SJCRH30 (cell line): ENCODE results near the gene SMAD3. TPM values are rescaled to one million over a fixed set of nuclear protein-coding genes. Genes with fewer than 3 reads are reported as not detected.

Experiments used
- DNase-seq, 2 experiments: peaks; one replicate each; pipeline ENCODE4 v3.0.0-alpha.2; 2015 to 2020
- H3K27ac ChIP-seq: fragments of 250-450 bp; sonication (Bioruptor Pico); 2 replicates; pipeline ENCODE4 v1.5.1; 2020; ENCODE audit warnings: mild to moderate bottlenecking, moderate library complexity
- H3K27me3 ChIP-seq: fragments of 250-450 bp; sonication (Bioruptor Pico); 2 replicates; pipeline ENCODE4 v1.5.1; 2020; ENCODE audit warnings: mild to moderate bottlenecking, moderate library complexity
- H3K36me3 ChIP-seq: fragments of 250-450 bp; sonication (Bioruptor Pico); 2 replicates; pipeline ENCODE4 v1.5.1; 2020; ENCODE audit warnings: mild to moderate bottlenecking, moderate library complexity
- H3K4me1 ChIP-seq: fragments of 250-450 bp; sonication (Bioruptor Pico); 2 replicates; pipeline ENCODE4 v1.5.1; 2020; ENCODE audit warnings: mild to moderate bottlenecking, moderate library complexity
- H3K4me3 ChIP-seq: fragments of 250-450 bp; sonication (Bioruptor Pico); 2 replicates; pipeline ENCODE4 v1.5.1; 2020; ENCODE audit warnings: mild to moderate bottlenecking, moderate library complexity
- H3K9me3 ChIP-seq: fragments of 250-450 bp; sonication (Bioruptor Pico); replicated peaks from 2 replicates; pipeline ENCODE4 v1.5.1; 2020; ENCODE audit warnings: mild to moderate bottlenecking, moderate library complexity
- total RNA-seq: library from RNA; depleted of rRNA; stranded (reverse); fragments of >200 nt; shearing (Covaris generic); gene quantifications from 2 replicates; pipeline ENCODE4 v1.2.3, GENCODE V29; 2014

The SMAD3 gene
- total RNA-seq, 1 experiment from 2014 or later, result 23.0 TPM

GRCh38 chr15:67076147-67076843 lies 10.9 kb downstream of the SMAD3 start:
- H3K36me3 ChIP-seq, result peaks cover 5% of the 10 kb centered on the region; the same call in 1 of the 2 replicates
- no peak for DNase-seq
- H3K9me3 ChIP-seq, result no peaks in the 10 kb centered on the region
- no peaks in the 10 kb centered on the region for H3K27me3 ChIP-seq
- H3K4me3 ChIP-seq, result no peak overlapping the region
- H3K27ac ChIP-seq, result no peak overlapping the region
- peaks cover 13% of the 10 kb centered on the region for H3K4me1 ChIP-seq

GRCh38 chr15:67077641-67078215 lies 12.3 kb downstream of the SMAD3 start:
- Histone ChIP-seq H3K4me1 (peaks cover 16% of the 10 kb centered on the region), H3K27ac (no peak overlapping the region), H3K36me3 (no peaks in the 10 kb centered on the region; the same call in 1 of the 2 replicates), H3K4me3 (no peak overlapping the region), H3K27me3 (no peaks in the 10 kb centered on the region), H3K9me3 (no peaks in the 10 kb centered on the region)
- no peak for DNase-seq

DNA sequence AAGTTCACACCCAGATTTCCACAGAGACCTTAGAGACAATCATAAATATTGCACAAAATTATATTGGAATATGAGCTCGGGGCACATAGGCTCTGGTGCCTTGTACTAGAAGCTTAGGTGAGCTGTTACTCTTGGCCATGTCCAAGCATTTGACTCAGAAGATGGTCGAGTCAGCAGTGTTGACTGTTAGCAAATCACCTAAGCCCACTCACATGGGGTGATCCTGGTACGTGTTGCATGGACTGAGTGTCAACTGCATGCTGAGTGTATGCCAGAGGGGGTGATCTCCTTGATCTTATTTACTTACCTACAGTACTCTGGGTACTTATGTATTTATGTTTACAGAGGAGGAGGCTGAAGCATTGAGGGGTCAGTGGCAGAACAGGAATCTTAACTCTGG lies 14.0 kb downstream of the SMAD3 start:
- Histone ChIP-seq H3K27ac (no peak overlapping the region), H3K4me1 (peaks cover 18% of the 10 kb centered on the region), H3K36me3 (peaks cover 4% of the 10 kb centered on the region), H3K4me3 (no peak overlapping the region), H3K27me3 (no peaks in the 10 kb centered on the region), H3K9me3 (no peaks in the 10 kb centered on the region)
- DNase-seq, result no peak

GRCh38 chr15:67080118-67080899 lies 14.9 kb downstream of the SMAD3 start:
- Histone ChIP-seq H3K27me3 (no peaks in the 10 kb centered on the region), H3K4me3 (no peak overlapping the region), H3K27ac (peak overlapping the region; percentile 47), H3K4me1 (peaks cover 18% of the 10 kb centered on the region), H3K36me3 (peaks cover 4% of the 10 kb centered on the region), H3K9me3 (no peaks in the 10 kb centered on the region)
- no peak for DNase-seq

- DNase-seq, result peak; percentile 46 to 63
- Histone ChIP-seq H3K4me3 (no peak overlapping the region), H3K4me1 (peaks cover 18% of the 10 kb centered on the region), H3K27ac (peak overlapping the region; percentile 47), H3K36me3 (peaks cover 4% of the 10 kb centered on the region; the same call in 1 of the 2 replicates), H3K9me3 (no peaks in the 10 kb centered on the region), H3K27me3 (no peaks in the 10 kb centered on the region)
Observed at GRCh38 chr15:67080900-67081431, 15.6 kb downstream of the SMAD3 start.

DNA sequence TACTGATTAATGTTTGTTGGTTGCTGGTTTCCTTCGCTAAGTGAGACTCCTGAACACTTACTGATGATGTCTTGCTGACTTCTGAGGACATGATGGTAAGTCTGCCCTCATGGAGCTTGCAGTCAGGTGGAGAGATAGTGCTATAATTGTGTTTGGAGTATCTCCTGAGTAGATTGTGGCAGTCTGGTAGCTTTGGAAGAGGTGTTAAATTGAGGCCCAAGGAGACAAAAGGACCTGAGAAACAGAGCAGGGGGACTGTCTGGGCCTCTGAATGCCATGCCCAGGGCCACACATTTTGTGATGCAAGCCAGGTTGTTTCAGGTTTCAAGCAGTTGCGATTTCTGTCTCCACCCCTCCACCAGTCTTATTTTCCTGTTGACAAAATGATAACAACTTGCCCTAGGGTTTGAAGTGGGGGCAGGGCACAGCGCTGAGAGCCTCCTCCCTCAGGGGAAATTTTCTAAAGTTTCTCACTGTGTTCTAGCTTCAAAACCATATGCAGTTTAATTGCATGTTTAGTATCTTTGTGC lies 16.7 kb downstream of the SMAD3 start:
- Histone ChIP-seq H3K4me3 (no peak overlapping the region), H3K27me3 (no peaks in the 10 kb centered on the region), H3K9me3 (no peaks in the 10 kb centered on the region), H3K4me1 (peaks cover 18% of the 10 kb centered on the region), H3K36me3 (peaks cover 4% of the 10 kb centered on the region), H3K27ac (no peak overlapping the region)
- no peak for DNase-seq

GRCh38 chr15:67083135-67083762 lies 17.8 kb downstream of the SMAD3 start:
- Histone ChIP-seq H3K9me3 (no peaks in the 10 kb centered on the region), H3K4me3 (no peak overlapping the region), H3K27ac (no peak overlapping the region), H3K4me1 (peaks cover 21% of the 10 kb centered on the region), H3K27me3 (no peaks in the 10 kb centered on the region), H3K36me3 (peaks cover 4% of the 10 kb centered on the region)
- DNase-seq, result no peak

DNA sequence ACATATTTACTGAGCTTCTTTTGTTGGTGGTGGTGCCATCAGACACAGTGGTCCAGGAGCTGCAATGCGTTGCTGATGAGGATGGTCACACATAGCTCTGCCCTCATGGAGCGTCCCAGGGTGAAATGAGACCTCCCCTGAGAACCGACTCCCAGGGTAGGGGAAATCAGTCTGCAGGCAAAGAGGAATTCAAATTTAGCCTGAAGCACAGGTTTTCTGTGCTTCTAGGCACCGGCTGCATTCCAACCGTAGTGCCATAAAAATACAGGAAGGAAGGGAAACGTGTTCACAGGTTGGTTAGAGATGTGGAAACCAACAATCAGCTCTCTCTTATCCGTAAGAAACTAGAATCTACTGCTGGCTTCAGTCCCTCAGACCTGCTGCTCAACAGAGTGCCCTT lies 19.2 kb downstream of the SMAD3 start:
- no peak for DNase-seq
- Histone ChIP-seq H3K36me3 (peaks cover 4% of the 10 kb centered on the region), H3K9me3 (no peaks in the 10 kb centered on the region), H3K4me3 (no peak overlapping the region), H3K27me3 (no peaks in the 10 kb centered on the region), H3K27ac (no peak overlapping the region), H3K4me1 (peaks cover 31% of the 10 kb centered on the region)

- peaks cover 4% of the 10 kb centered on the region for H3K36me3 ChIP-seq
- no peaks in the 10 kb centered on the region for H3K27me3 ChIP-seq
- no peaks in the 10 kb centered on the region for H3K9me3 ChIP-seq
- DNase-seq, result no peak
- H3K27ac ChIP-seq, result no peak overlapping the region
- H3K4me3 ChIP-seq, result no peak overlapping the region
- H3K4me1 ChIP-seq, result peaks cover 35% of the 10 kb centered on the region
Observed at GRCh38 chr15:67085237-67085817, 19.9 kb downstream of the SMAD3 start.

DNA sequence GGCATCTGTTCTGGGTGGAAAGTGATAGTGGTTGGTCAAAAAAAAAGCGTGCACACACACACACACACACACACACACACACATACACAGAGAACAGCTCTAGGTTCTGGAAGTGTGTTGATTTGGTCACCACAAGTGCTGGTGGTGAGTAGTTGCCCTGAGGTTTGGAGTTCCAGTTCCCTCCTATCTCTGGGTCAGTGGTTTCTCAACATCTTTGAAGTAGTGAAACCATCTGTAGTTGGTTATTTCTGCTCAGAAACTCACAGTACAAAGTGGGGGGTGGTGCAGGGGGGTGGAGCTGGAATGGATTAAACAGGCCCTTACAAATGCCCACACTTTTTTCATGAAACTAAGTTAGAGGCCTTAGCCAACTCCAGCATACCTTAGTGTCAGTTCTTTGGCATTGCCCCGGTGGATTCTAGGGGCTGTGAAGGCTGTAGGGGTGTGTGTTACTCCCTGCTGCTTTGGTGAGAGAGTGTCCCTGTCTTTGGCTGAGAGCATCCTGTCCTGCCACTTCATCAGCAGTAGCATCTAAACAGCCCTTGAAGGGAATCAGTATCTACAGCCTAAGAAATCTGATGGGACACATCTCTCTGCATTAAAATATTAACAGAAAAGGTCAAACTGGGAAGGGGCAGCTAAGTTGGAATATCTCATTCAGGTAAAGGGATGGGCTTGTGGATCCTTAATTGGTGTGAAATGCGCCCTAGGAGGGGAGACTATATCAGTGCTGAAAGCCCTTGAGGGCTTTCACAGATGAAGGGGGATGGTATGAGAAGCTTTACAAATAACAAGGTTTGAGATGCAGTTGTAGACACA lies 20.6 kb downstream of the SMAD3 start:
- H3K9me3 ChIP-seq, result no peaks in the 10 kb centered on the region
- H3K4me3 ChIP-seq, result no peak overlapping the region
- H3K27me3 ChIP-seq, result no peaks in the 10 kb centered on the region
- no peak overlapping the region for H3K27ac ChIP-seq
- H3K4me1 ChIP-seq, result peaks cover 35% of the 10 kb centered on the region
- DNase-seq, result no peak
- H3K36me3 ChIP-seq, result peaks cover 4% of the 10 kb centered on the region

GRCh38 chr15:67086637-67086914 lies 21.2 kb downstream of the SMAD3 start:
- H3K27ac ChIP-seq, result no peak overlapping the region

DNA sequence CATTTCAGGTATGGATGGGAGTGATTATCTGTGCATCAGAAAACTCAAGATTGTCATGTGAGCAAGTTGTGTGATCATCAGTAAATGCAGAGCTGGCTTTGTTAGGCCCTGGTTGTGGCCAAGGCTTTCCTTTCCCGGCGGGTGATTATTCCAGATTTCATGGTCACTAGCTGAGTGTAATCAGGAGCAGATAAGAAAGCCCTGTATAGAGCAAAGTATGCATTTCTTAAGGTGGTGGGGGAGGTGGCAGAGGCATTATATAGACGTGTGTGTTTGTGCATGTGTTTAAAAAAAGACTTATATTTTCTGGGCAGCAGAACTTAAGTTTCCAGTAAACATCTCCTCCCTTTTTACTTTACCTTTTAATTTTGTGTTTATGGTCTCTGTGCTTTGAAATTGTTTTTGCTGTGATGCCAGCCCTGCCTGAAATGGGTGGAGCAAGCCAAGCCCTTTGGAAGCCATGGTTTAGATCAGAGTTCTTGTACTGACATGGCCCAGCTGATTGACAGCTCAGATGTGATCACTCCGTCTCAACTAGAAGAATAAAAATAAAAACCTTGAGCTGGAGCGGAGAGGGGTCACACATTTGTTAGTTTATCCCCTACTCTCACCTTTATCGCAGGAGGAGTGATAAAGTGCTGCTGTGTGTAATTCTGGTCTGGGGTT lies 22.2 kb downstream of the SMAD3 start:
- Histone ChIP-seq H3K4me1 (peaks cover 46% of the 10 kb centered on the region), H3K27ac (no peak overlapping the region)

More at GRCh38 chr15:67086637-67086914, 21.2 kb downstream of the SMAD3 start:
- Histone ChIP-seq H3K4me3 (no peak overlapping the region), H3K27me3 (no peaks in the 10 kb centered on the region), H3K36me3 (peaks cover 4% of the 10 kb centered on the region), H3K4me1 (peaks cover 35% of the 10 kb centered on the region), H3K9me3 (no peaks in the 10 kb centered on the region)
- DNase-seq, result no peak

More for the DNA sequence above, 22.2 kb downstream of the SMAD3 start:
- peak in 1 of 2 experiments; percentile 34 for DNase-seq
- no peak overlapping the region for H3K4me3 ChIP-seq
- H3K36me3 ChIP-seq, result peaks cover 4% of the 10 kb centered on the region
- H3K9me3 ChIP-seq, result no peaks in the 10 kb centered on the region
- no peaks in the 10 kb centered on the region for H3K27me3 ChIP-seq
